Prostate gland (tissue), 2 donors: ENCODE results near the gene COL12A1.
A peak's percentile ranks its signal among the peaks of the same experiment; 100 is the strongest.

Experiments used
- CTCF ChIP-seq, 4 experiments: fragments of 200-600 bp in 2 of 4; fragments of 450-650 bp in 2 of 4; sonication (generic) in 2 of 4; IDR thresholded peaks; 1 replicate in 3 of 4; 2 replicates in 1 of 4; pipeline ENCODE4 v1.5.1; 2016 to 2019; ENCODE audit warnings: antibody characterized with exemption in 4 of 4, mild to moderate bottlenecking in 2 of 4, moderate library complexity in 2 of 4
- POLR2A ChIP-seq: fragments of 450-650 bp; IDR thresholded peaks from one replicate; pipeline ENCODE4 v1.6.1; 2016; ENCODE audit warnings: antibody characterized with exemption, mild to moderate bottlenecking
- POLR2AphosphoS5 ChIP-seq: sonication (generic); formaldehyde crosslinking; IDR thresholded peaks from one replicate; pipeline ENCODE4 v1.6.1; 2017; ENCODE audit warnings: antibody characterized with exemption

GRCh38 chr6:75205776-75206575 lies at the start of gene COL12A1:
- TF ChIP-seq CTCF (IDR thresholded peaks at IDR 0.05), result no peak
- peak; percentile 14 for TF ChIP-seq POLR2A
- TF ChIP-seq POLR2AphosphoS5, result peak; percentile 39
